ENCODE data around the gene ANKRD22.

- TF ChIP-seq USF2 (IDR thresholded peaks at IDR 0.05; ENCODE audit: borderline replicate concordance, low read depth, low read length), result no peak
- no peak for TF ChIP-seq MAX (IDR thresholded peaks at IDR 0.05; ENCODE audit: low read depth)
- TF ChIP-seq GABPA (IDR thresholded peaks at IDR 0.05; ENCODE audit: low read depth), result no peak
- no peak for TF ChIP-seq CTCF (IDR thresholded peaks at IDR 0.05)
- TF ChIP-seq YY1 (IDR thresholded peaks at IDR 0.05; ENCODE audit: low read depth), result no peak
- no peak for TF ChIP-seq RFX5 (IDR thresholded peaks at IDR 0.05; ENCODE audit: low read length)
- TF ChIP-seq EZH2phosphoT487 (IDR thresholded peaks at IDR 0.05; ENCODE audit: borderline replicate concordance, low read depth), result no peak
- TF ChIP-seq ELF1 (IDR thresholded peaks at IDR 0.05), result no peak
These were observed 932 bp downstream of the ANKRD22 start for GRCh38 chr10:88850712-88851111.

Data from SK-N-SH (cell line).